ENCODE data around the gene DYNLRB1.
"Not testable (repeated sequence)": the region's sequence is repeated elsewhere in the genome, so short reads cannot be mapped to it uniquely, and the experiment has no call there.

The DYNLRB1 gene

DNA sequence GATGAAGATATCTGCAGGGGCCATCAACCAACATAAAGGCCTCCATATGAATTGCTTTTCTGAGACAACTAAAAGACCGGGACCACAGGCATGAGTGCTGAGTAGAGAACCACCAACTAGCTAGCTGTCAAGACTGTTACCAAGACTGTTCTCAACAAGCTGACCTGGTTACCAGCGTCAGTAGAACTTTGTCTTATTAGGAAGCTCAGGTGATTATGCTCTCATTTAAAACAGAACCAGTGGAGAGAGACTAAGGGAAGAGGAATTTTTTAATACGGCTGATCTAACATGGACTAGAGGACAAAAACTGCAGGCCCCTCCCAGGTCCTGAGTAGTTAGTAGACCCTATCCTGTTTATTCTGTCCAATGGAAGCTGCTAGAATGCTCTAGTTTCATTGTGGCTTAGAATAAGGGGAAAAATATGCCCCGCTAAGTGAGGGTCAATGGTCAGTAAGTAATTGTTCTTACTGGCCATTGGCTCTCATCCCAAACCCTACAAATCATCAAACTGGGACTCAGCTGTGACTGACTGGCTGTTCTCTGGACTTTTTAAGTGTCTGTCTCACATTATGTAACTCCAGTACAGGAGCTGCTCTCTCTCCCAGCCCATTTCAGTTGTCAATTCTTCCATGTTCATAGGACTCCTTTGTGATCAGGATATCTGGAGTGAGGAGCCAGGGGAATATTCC, 3.8 kb upstream of the DYNLRB1 start:
- no peak for DNase-seq (ENCODE audit: low spot score)

DNA sequence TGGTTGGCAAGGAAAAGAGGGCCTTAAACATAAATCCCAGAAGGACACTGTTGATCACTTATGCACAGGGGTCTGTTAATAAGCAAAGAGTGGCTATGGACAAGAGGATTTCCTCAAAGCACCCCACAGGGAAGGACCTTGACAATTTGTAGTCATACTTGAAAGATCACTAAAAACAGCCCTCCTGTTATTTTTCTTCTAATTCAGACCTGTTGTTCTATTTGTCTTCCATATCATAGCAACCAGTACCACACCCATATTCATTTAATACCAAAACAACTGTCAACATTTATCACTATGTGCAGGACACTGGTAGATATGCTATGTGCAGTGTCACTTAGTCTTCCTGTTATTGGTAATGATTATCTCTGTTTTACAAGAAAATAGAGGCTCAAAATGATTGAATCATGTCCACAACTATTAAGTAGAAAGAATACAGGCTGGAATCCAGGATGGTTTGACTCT, 3.2 kb upstream of the DYNLRB1 start:
- no peak for DNase-seq (ENCODE audit: low spot score)

DNA sequence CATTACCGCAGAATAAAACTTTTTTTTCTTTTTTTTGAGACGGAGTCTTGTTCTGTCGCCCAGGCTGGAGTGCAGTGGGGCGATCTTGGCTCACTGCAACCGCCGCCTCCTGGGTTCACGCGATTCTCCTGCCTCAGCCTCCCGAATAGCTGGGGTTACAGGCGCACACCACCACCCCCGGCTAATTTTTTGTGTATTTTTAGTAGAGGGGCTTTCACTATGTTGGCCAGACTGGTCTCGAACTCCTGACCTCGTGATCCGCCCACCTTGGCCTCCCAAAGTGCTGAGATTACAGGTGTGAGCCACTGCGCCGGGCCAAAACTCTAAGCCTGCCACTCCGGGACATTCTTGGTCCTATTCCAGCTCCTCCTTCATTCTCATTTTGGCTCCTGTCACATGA, 2.2 kb upstream of the DYNLRB1 start:
- DNase-seq (ENCODE audit: low spot score), result not testable (repeated sequence)

DNA sequence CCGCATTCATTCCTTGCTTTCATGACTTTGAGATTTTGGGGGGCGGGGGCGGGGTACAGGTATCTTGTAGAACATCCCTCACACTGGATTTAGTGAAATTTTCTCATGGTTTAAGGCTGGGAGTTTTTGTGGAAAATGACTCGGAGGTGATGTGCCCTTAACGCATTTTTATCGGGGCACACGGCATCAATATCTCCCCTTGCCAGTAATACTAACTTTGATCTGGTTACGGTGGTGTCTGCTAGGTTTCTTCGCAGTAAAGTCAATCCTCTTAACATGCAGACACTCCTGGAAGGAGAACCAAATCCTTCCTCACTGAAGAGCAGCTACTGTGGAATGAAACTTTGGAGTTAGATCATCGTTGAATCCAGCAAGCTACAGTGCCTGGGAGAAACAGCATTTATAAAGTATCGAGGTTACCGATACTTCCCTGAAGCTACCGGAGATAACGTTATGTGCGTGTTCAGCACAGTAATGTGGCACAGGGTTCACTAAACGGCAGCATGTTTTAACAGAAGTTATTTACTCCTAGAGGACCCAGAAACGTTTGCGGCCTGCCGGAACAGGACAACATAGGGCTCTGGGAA, 1.2 kb upstream of the DYNLRB1 start:
- peak; percentile 20 for DNase-seq (ENCODE audit: low spot score)

DNA sequence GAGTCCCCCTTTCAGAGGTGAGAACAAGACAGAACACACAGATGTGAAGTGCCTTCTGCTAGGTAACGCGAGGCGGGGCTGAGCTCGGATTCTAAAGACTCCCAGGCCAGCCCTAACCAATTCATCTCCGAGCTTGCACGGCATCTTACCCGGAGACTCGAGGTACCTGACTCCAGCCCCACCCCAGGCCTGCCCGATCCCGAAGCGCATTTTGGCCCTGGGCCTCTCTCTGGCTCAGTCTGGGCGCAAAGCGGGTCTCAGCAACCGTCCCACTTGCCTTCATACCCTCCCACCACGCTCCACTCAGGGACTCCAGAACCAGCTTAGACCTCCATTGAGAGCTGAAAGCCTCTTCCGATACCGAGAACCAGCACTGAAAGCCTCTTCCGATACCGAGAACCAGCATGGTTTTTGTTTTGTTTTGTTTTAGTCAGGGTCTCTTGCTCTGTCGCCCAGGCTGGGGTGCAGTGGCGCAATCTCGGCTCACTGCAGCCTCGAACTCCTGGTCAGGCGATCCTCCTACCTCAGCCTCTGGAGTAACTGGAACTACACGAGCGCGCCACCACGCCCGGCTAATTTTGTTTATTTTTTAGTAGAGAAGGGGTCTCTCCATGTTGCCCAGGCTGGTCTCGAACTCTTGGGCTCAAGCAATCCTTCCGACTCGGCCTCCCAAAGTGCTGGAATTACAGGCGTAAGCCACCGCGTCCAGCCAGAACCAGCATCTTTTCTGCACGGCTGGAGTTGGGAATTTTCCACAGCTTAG, 557 bp upstream of the DYNLRB1 start:
- peak; percentile 21 for DNase-seq (ENCODE audit: low spot score)

DNA sequence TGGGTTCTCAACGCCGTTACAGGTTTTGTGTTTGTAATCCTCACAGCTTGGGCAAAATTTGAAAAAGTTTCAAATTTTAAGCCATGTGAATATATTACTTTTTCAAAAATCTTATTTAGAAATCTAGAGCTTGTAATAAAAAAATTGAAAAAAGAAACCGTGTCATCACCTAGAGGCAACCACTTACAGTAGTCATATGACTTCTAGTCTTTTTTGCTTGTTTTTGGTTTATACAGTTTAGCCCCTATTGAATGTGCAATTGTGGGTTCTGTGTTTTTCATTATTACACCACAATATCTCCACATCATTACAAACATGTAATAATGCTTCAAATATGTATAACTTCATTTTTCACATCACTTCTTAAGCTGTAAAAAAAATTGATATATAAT, 888 bp downstream of the DYNLRB1 start:
- no peak for DNase-seq (ENCODE audit: low spot score)

DNA sequence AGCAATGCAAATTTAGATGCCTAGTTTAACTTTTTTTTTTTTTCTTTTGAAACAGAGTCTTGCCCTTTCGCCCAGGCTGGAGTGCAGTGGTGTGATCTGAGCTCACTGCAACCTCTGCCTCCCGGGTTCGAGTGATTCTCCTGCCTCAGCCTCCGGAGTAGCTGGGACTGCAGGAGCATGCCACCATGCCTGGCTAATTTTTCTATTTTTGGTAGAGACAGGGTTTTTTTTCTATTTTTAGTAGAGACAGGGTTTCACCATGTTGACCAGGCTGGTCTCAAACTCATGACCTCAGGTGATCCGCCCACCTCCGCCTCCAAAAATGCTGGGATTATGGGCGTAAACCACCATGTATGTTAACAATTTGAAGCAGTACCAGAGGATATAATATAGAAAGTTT, 2.6 kb downstream of the DYNLRB1 start:
- not testable (repeated sequence) for DNase-seq (ENCODE audit: low spot score)

DNA sequence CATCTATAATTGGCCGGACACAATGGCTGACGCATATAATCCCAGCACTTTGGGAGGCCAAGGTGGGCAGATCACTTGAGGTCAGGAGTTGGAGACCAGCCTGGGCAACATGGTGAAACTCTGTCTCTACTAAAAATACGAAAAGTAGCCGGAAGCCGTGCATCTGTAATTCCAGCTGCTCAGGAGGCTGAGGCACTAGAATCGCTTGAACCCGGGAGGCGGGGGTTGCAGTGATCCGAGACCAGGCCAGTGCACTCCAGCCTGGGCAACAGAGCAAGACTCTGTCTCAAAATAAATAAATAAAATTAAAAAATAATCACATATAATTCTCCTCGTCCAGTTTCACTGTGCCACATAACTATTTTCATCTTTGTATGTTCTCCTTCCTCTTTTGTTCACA, 3.6 kb downstream of the DYNLRB1 start:
- DNase-seq (ENCODE audit: low spot score), result not testable (repeated sequence)

DNA sequence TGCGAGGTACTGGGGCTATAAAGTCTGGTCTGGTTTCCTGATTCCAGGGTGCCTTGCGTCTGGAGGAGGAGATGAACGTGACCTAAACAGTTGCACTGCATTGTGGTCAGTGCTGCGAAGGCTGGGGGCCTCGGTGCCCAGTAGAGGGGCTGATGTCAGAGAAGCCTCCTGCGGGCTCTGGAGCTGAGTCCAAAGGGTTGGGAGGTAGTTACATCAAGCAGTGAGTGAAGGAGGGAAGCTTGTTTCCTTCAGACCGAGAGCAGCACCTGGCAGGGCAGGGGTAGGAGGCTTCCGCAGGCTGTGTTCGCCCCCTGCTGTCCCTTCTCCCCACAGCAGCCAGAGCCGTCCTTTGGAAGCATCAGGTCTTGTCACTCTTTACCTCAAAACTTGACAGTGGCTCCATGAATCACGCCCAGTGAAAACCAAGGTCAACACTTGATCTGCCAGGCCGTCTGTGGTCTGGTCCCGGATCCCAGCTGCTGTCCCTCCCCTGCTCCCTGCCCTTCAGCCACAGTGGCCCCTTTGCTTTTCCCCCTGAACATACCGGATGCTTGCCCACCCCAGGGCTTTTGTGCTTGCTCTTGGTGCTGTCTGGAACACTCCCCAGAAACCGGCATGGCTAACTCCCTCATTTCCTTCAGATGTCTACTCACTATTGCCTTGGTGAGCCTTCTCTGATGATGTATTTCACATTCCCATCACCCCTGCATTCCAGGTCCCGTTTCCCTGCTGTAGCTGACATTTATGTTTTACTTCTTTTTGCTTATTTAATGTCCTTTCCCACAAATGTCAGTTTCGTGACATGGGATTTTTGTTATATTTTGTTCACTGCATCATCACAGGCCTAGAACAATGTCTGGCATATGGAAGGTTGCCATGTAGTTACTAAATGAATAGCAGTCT, 7.0 kb downstream of the DYNLRB1 start:
- peak; percentile 65 for DNase-seq (ENCODE audit: low spot score)

DNA sequence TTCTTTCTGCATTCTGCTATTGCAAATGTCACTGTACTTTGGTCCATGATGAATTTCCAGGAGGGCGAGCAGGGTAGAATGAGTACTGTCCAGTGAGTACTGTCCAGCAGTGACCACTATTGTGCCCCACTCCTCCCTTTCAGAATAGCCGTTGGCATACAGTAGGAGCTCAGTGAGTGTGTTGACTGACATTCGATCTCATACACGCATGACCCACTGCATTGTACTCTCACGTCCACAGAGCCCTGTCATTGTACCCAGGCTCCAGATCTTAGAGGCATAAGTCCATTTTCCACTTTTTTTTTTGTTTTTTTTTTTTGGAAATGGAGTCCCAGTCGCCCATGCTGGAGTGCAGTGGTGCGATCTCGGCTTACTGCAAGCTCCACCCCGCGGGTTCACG, 8.2 kb downstream of the DYNLRB1 start:
- no peak for DNase-seq (ENCODE audit: low spot score)

DNA sequence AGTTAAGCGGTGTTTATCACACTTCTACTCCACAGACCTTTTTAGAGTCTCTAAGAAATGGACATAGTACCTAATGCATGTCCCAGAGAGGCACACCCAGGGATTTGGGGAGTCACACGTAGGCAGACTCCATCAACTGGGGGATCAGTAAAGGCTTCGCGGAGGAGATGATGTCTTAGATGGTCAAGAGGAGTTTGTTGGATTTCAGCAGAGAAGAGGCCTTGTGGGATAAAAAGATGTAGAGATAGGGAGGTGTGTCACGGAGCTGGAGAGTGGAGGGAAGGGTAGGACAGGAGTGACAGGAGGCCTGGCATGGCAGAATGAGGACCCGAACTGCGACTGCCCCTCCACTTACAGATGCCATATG, 9.1 kb downstream of the DYNLRB1 start:
- DNase-seq (ENCODE audit: low spot score), result no peak

DNA sequence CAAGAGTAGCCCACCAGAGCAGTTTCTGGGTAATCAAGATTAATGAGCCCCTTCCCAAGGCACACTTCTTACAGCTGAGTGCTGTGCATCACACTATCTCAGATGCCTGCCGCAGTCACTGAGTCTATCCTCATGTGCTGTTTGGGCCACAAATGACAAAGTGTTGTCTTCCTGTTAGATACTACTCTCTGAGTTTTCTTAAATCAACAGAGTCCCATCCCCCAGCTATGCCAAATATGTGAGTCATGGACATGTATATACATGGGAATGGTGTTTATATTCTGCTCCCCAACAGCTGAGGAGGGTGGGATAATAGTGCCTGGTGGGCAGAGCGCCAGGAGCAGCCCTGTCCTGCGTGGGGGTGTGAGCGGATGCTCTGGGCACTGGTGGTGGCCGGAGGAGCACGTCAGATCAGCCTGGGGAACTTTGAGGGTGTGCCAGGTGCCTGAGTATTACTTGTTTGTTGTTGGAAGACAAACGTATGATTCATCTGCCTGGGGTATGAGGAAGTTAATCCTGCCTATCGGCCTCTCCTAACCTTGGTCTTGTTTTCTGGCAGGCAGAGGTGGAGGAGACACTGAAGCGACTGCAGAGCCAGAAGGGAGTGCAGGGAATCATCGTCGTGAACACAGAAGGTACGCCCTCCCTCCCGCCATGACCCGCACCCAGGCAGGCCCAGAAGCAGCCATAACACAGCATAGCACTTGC, 9.6 kb downstream of the DYNLRB1 start:
- peak; percentile 95 for DNase-seq (ENCODE audit: low spot score)

DNA sequence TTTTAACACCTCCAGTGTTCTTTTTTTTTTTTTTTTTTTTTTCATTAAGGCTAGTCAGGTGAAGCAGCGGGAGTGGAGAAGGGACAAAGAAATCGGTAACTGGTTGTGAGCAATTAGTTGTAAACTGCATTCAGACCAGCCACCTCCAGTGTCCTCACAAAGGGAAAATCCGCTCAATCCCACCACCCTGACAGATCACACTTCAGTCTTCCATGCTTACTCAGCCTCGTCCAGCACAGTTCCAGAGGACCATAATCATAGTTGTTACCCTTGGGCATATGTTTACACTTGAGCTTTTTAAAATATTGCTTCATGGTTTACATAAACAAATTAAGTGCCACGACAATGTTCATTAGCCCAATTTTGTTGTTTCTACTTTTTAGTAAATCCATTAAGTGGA, 10.2 kb downstream of the DYNLRB1 start:
- no peak for DNase-seq (ENCODE audit: low spot score)

DNA sequence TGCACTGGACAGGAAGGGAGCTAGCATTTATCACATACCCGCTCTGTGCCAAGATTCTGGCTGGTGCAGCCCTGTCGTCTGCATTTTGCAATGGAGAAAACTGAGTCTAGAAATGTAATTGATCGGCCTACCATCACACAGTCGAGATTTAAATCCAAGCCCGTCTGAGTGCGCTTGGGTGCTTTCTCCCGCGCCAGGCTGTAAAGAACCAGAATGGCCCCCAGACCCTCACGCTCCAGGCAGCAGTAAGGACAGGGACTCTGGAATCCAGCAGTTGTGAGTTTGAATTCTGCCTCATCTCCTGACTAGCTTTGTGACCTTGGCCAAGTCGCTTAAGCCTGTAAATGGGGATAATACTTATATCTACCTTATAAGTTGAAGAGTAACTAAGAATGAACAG, 10.8 kb downstream of the DYNLRB1 start:
- DNase-seq (ENCODE audit: low spot score), result no peak

DNA sequence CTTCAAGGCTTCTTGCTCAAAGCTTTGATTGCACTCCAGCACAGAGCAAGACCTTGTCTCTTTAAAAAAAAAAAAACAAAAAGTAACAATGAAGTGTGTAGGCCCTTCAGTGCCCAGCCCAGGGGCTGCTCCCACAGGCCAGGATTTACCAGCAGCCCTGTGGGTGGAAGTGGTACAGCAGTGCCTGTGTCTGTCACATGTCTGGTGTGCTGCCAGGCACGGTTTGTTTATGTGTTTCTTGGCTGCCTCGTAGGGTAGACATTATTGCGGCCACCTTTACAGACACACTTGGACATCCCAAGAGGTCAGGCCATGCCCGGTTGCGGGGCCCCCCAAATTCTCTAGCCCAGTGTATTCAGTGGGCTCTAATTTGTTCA, 12.7 kb downstream of the DYNLRB1 start:
- no peak for DNase-seq (ENCODE audit: low spot score)

DNA sequence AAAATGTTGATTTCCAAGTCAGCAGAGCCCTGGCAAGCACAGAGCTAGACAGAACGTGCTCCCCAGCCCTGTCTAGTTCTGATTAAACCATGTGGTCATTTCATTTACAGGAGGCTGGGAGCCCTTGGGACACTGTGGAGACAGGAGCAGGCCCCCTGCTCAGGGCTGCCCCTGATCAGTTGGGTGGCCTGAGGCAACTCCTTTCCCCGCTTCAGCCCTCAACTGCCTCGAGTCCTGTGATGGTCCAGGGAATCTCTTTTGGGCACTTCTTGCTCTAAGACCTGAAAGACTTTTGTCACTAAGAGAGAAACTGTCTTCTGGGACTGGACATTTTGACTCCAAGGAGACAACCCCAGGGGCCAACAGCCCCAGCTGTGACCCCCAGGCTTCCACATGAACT, 13.5 kb downstream of the DYNLRB1 start:
- no peak for DNase-seq (ENCODE audit: low spot score)

DNA sequence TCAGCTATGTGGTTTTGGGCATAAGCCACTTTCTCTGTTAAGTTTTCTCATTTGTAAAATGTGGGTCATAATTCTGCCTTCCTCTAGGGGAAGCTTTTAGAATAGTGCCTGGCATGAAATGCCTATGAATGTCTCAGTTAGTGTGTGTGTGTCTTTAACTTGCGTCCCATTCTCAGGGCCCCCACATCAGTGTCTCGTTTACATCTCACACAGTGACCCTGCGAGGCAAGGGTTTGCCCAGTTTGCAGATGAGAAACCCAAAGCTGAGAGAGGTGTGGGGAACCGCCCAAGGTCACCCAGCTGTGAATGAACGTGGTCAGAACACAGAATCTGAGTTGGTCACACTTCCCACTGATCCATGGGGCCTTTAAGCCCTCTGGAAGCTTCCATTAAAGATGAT, 14.1 kb downstream of the DYNLRB1 start:
- no peak for DNase-seq (ENCODE audit: low spot score)

DNA sequence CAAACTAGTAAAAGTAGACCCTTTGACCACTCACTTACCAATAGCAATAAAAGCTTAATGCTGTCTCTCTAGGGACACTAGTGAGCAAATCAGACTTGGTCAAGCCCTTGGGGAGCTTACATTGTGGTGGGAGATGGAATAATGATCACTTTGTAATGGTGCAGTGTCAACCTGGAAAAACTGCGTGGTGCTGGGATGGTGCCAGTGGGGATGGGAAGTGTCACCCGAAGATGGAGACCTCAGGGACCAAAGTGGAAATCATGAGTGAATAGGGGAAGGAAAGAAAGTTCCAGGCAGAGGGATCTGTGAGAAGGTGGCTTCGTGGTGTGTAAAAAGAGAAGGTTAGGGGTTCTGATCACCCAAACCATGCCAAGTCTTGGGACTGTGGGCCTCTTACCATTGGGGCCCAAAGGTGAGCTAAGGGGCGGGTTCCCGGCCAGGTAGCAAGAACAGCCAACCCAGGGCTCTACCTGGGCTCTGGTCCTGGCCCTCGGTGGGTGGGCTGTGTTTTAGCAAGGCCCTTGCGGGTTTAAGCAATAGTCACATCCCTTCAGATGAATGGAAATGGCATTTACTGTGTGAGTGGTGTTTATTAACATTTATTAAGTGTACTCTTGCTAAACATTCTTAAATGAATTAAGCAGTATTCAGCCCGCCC, 15.5 kb downstream of the DYNLRB1 start:
- no peak for DNase-seq (ENCODE audit: low spot score)

DNA sequence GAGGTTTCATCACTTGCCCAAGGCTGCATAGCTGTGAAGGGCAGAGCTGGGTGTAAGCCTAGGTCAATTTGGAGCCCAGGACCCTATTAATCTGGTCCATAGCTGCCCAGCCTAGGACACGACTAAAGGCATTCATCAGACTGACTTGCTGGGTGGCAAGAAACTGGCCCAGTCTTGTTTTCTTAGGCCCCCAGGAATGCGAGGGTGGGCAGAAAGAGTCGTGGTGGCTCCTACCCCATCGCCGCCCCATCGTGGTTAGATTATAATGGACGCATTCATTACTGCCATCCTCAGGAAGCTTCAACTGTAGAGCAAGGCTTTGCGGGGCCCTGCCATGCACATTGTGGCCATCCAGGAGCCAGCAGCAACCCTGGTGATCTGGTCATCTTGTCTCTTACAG, 16.1 kb downstream of the DYNLRB1 start:
- no peak for DNase-seq (ENCODE audit: low spot score)

DNA sequence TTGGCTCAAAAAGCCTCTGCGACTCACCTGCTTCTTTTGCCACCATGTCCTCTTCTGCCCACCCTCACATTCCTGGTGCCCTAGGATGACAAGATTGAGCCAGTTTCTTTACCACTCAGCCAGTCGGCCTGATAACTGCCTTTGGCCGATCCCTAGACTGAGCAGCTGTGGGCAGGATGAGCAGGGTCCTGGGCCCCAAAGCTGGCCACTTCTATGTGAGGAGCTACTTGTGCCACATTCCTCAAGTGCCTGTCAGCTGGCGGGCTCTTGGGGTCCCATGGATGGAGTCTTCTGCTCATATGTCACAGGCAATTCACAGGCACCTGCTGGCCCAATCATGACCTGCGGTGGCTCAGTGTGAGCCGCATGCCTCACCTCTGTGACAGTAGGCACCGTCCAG, 16.5 kb downstream of the DYNLRB1 start:
- no peak for DNase-seq (ENCODE audit: low spot score)

All from hepatic stellate cell (primary cell).